ENCODE data around the gene CELA3B. TPM values are rescaled to one million over a fixed set of nuclear protein-coding genes. Genes with fewer than 3 reads are reported as not detected.
"Not testable (repeated sequence)": the region's sequence is repeated elsewhere in the genome, so short reads cannot be mapped to it uniquely, and the experiment has no call there.

The CELA3B gene
- total RNA-seq, 1 donor from 2014 or later: not detected

GRCh38 chr1:21942464-21942863 is 34.4 kb upstream of the CELA3B start:
- DNase-seq (ENCODE audit: low read depth): no peak
- TF ChIP-seq, protein P1, sequence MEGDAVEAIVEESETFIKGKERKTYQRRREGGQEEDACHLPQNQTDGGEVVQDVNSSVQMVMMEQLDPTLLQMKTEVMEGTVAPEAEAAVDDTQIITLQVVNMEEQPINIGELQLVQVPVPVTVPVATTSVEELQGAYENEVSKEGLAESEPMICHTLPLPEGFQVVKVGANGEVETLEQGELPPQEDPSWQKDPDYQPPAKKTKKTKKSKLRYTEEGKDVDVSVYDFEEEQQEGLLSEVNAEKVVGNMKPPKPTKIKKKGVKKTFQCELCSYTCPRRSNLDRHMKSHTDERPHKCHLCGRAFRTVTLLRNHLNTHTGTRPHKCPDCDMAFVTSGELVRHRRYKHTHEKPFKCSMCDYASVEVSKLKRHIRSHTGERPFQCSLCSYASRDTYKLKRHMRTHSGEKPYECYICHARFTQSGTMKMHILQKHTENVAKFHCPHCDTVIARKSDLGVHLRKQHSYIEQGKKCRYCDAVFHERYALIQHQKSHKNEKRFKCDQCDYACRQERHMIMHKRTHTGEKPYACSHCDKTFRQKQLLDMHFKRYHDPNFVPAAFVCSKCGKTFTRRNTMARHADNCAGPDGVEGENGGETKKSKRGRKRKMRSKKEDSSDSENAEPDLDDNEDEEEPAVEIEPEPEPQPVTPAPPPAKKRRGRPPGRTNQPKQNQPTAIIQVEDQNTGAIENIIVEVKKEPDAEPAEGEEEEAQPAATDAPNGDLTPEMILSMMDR (IDR thresholded peaks at IDR 0.05; ENCODE audit: insufficient read depth, low read length, poor library complexity, severe bottlenecking): no peak
- no peaks in the 10 kb centered on the region for H3K27me3 ChIP-seq (ENCODE audit: control insufficient read depth, insufficient read depth, low read length)
- H3K36me3 ChIP-seq (ENCODE audit: control insufficient read depth, insufficient read depth, low read length): no peaks in the 10 kb centered on the region
- no peak overlapping the region for H3K4me3 ChIP-seq (ENCODE audit: low read depth, low read length)

- not testable (repeated sequence) for H3K27me3 ChIP-seq (ENCODE audit: control insufficient read depth, insufficient read depth, low read length); DNase-seq (ENCODE audit: low read depth); H3K36me3 ChIP-seq (ENCODE audit: control insufficient read depth, insufficient read depth, low read length); H3K4me3 ChIP-seq (ENCODE audit: low read depth, low read length)
Measured at GRCh38 chr1:21942959-21943640, 33.7 kb upstream of the CELA3B start.

DNA sequence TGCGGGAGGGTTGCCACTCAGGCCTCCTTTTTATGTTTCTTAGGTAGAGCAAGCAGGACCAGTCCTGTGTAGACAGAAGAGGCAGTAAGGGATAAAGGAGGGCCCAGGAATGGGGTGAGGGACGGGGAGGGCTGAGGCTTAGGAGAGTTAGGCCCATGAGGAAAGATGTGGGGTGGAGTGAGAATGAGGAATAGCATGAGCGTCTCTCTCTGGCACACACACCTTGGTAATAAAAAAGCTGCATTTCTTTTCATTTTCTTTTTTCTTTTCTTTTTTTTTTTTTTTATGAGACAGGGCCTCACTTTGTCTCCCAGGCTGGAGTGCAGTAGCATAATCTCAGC is 32.1 kb upstream of the CELA3B start:
- no peak overlapping the region for H3K4me3 ChIP-seq (ENCODE audit: low read depth, low read length)
- H3K36me3 ChIP-seq (ENCODE audit: control insufficient read depth, insufficient read depth, low read length): no peaks in the 10 kb centered on the region
- TF ChIP-seq, protein P1 (IDR thresholded peaks at IDR 0.05; ENCODE audit: insufficient read depth, low read length, poor library complexity, severe bottlenecking): no peak
- no peak for DNase-seq (ENCODE audit: low read depth)
- no peaks in the 10 kb centered on the region for H3K27me3 ChIP-seq (ENCODE audit: control insufficient read depth, insufficient read depth, low read length)

DNA sequence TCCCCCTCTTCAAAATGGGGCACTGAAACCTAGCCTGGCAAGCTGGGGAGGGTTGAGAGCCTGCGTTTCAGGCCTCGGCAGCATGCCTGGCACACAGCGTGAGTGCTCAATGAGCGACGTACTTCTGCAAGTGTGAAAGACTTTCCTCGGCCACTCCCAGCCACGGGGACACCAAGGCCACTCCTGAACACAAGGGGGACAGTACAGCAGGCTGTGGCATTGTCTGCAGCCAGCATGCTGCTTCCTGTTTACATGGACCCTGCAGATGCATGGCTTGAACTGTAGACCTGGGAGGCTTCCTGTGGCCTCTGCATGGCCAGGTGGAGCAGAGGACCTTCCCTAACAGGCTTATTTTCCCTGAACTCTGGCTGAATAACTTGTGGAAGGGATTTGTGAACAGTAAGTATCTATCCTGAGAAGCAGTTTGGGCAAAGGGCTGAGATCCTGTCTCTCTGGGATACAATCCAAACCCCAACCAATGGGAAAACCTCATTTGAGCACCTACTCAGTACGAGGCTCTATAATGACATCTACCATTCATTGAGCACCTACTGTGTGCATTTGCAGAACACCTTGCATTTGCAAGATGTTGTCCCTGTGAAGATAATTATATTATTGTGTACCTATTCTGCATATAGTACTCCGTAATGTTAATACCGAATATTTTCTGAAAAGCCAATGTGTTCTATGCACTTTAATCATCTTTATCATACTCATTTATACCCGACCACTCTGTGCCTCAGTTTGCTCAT is 29.8 kb upstream of the CELA3B start:
- no peaks in the 10 kb centered on the region for H3K36me3 ChIP-seq (ENCODE audit: control insufficient read depth, insufficient read depth, low read length)
- no peak for DNase-seq (ENCODE audit: low read depth)
- H3K4me3 ChIP-seq (ENCODE audit: low read depth, low read length): no peak overlapping the region
- TF ChIP-seq, protein P1 (IDR thresholded peaks at IDR 0.05; ENCODE audit: insufficient read depth, low read length, poor library complexity, severe bottlenecking): no peak
- no peaks in the 10 kb centered on the region for H3K27me3 ChIP-seq (ENCODE audit: control insufficient read depth, insufficient read depth, low read length)

GRCh38 chr1:21950734-21951133 is 26.1 kb upstream of the CELA3B start:
- Histone ChIP-seq H3K27me3 (ENCODE audit: control insufficient read depth, insufficient read depth, low read length) (no peaks in the 10 kb centered on the region), H3K4me3 (ENCODE audit: low read depth, low read length) (no peak overlapping the region), H3K36me3 (ENCODE audit: control insufficient read depth, insufficient read depth, low read length) (no peaks in the 10 kb centered on the region)
- TF ChIP-seq, protein P1 (IDR thresholded peaks at IDR 0.05; ENCODE audit: insufficient read depth, low read length, poor library complexity, severe bottlenecking): no peak
- no peak for DNase-seq (ENCODE audit: low read depth)

DNA sequence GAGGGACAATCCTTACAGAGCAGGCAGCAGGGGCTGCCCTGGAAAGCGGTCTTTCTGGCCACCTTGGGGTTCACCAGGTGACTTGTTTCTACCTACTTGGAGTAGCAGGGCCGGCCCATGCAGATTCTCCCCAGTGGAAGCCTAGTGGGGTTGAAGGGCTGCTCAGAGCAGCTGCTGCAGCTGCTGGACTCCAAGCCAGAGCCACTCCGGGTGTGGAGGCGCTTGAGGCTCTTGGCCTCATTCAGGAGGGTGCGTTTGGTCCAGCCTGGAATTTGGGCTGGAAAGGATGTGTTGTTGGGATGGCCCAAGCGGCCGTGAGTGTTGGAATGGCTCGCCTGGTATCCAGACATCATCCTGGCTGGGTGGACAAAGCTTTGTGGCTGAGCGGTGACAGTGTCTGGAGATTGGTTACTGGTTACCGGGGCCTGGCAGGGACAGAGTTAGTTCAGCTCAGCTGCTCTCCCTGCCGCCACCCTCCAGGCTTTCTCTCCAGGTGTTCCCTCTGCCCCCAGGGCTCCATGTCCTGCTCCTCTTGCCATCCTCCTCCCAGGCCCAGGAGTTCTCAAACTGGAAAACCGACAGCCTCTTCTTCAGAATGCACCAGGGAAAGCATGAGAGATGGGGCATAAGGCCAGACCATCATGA is 25.5 kb upstream of the CELA3B start:
- TF ChIP-seq, protein P1 (IDR thresholded peaks at IDR 0.05; ENCODE audit: insufficient read depth, low read length, poor library complexity, severe bottlenecking): no peak
- Histone ChIP-seq H3K36me3 (ENCODE audit: control insufficient read depth, insufficient read depth, low read length) (no peaks in the 10 kb centered on the region), H3K27me3 (ENCODE audit: control insufficient read depth, insufficient read depth, low read length) (no peaks in the 10 kb centered on the region), H3K4me3 (ENCODE audit: low read depth, low read length) (no peak overlapping the region)
- no peak for DNase-seq (ENCODE audit: low read depth)

Measured in kidney epithelial cell (primary cell).